ENCODE measurements around the gene TLR8. TPM values are rescaled to one million over a fixed set of nuclear protein-coding genes. Genes with fewer than 3 reads are reported as not detected.

TLR8 gene
- total RNA-seq, 4 donors from 2014 or later: 0.42 to 0.97 (median 0.62) TPM

DNA sequence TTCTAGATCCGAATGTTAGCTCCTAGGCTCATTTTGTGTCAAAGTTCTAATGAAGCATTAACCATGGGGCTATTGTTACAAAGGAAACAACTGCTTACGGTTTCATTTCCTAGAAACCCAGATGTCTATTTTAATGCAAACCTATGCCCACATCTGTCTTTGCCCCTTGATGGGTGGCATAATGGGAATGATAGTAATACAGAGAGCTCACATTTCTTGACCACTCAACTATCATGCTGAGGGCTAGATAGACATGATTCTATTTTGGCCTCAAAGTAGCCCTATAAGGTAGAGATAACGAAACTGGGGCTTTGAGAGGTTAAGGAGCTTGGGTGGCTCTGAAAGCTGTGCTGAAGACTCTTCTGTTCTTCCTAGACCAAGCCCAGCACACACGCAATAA, 37.7 kb upstream of the TLR8 start:
- Histone ChIP-seq H3K27ac (no peak overlapping the region), H3K4me3 (no peak overlapping the region), H3K27me3 (no peaks in the 10 kb centered on the region), H3K4me1 (no peaks in the 10 kb centered on the region), H3K36me3 (no peaks in the 10 kb centered on the region), H3K9me3 (peaks cover 0 to 3% (median 0%) of the 10 kb centered on the region in 3 donors)
- ATAC-seq: no peak
- no peak for DNase-seq
- TF ChIP-seq POLR2A (IDR thresholded peaks at IDR 0.05): no peak
- TF ChIP-seq, protein P1, sequence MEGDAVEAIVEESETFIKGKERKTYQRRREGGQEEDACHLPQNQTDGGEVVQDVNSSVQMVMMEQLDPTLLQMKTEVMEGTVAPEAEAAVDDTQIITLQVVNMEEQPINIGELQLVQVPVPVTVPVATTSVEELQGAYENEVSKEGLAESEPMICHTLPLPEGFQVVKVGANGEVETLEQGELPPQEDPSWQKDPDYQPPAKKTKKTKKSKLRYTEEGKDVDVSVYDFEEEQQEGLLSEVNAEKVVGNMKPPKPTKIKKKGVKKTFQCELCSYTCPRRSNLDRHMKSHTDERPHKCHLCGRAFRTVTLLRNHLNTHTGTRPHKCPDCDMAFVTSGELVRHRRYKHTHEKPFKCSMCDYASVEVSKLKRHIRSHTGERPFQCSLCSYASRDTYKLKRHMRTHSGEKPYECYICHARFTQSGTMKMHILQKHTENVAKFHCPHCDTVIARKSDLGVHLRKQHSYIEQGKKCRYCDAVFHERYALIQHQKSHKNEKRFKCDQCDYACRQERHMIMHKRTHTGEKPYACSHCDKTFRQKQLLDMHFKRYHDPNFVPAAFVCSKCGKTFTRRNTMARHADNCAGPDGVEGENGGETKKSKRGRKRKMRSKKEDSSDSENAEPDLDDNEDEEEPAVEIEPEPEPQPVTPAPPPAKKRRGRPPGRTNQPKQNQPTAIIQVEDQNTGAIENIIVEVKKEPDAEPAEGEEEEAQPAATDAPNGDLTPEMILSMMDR (IDR thresholded peaks at IDR 0.05 in 4 of 5, conservative IDR thresholded peaks at IDR 0.05 in 1 of 5): no peak
- intact Hi-C loops (cut with DNase I; ENCODE audit: low total_unique reads) (no loop called here), in situ Hi-C loops (cut with MboI; ENCODE audit: low sequenced_read_pairs in 4 of 4) (no loop called here)

DNA sequence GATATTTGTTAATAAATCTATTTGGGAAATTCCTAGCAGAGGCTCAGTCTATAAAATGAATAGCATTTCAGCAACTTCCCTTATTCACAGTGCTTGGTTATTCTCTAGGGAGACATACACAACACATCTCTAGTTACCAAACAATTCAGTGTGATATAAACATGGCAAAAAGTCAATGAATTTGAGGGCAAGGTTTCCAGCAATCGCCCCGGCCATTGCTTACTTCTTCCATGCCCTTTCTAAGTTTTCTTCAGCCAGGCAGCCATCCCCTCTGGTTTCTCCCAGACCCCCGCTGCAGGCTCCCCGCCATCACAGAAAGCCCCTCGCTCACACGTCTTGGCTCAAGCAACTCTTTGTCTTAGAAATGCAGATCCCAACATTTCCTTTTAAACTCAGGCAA, 35.2 kb upstream of the TLR8 start:
- H3K27ac ChIP-seq: no peak overlapping the region
- no peaks in the 10 kb centered on the region for H3K36me3 ChIP-seq
- intact Hi-C loops (cut with DNase I; ENCODE audit: low total_unique reads): no loop called here
- no peak for ATAC-seq
- peaks cover 0 to 3% (median 0%) of the 10 kb centered on the region in 3 donors for H3K9me3 ChIP-seq
- no peak for DNase-seq
- no peaks in the 10 kb centered on the region for H3K27me3 ChIP-seq
- TF ChIP-seq, protein P1 (IDR thresholded peaks at IDR 0.05 in 4 of 5, conservative IDR thresholded peaks at IDR 0.05 in 1 of 5): no peak
- no peak for TF ChIP-seq POLR2A (IDR thresholded peaks at IDR 0.05)
- no peak overlapping the region for H3K4me3 ChIP-seq
- in situ Hi-C loops (cut with MboI; ENCODE audit: low sequenced_read_pairs in 4 of 4): no loop called here
- no peaks in the 10 kb centered on the region for H3K4me1 ChIP-seq

DNA sequence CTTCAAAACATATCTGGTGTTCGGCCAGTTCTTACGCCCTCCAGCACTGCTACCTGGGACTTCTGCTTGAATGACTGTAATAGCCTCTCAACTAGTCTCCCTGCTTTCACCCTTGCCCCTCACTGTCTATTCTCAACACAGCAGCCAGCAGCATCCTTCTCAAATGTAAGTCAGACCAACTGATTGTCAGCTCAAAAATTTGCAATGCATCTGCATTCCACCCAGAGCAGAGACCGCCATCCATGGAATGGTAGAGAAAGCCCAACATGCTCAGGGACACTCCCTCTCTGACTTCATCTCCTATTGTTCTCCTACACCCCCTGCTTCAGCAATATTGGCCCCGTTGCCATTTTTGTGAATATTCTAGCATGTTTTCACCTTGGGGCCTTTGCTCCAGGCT, 33.7 kb upstream of the TLR8 start:
- H3K36me3 ChIP-seq: no peaks in the 10 kb centered on the region
- ATAC-seq: no peak
- TF ChIP-seq, protein P1 (IDR thresholded peaks at IDR 0.05 in 4 of 5, conservative IDR thresholded peaks at IDR 0.05 in 1 of 5): no peak
- TF ChIP-seq POLR2A (IDR thresholded peaks at IDR 0.05): no peak

DNA sequence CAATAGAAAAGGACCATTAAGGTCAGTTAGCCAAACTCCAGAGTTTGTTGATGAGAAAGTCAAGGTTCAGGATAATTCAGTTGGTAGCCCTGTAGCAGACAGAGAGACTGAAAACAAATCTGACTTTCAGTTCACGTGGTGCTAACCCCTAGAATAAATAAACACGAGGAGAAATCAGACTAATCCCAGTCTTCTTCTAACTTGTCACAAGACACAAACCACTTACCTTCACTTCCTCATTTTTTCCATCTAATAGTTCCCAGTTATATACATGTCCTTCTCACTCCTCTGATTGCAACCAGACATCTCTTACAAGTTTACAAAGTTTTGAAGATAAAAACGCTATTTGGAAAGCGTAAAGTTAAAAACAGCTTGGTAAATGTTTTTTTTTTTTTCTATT, 31.8 kb upstream of the TLR8 start:
- in situ Hi-C loops (cut with MboI; ENCODE audit: low sequenced_read_pairs in 4 of 4): no loop called here
- intact Hi-C loops (cut with DNase I; ENCODE audit: low total_unique reads): no loop called here
- no peak for ATAC-seq
- Histone ChIP-seq H3K27ac (no peak overlapping the region), H3K9me3 (peaks cover 0 to 3% (median 0%) of the 10 kb centered on the region in 3 donors), H3K27me3 (no peaks in the 10 kb centered on the region), H3K36me3 (no peaks in the 10 kb centered on the region), H3K4me1 (no peaks in the 10 kb centered on the region), H3K4me3 (no peak overlapping the region)
- no peak for DNase-seq
- TF ChIP-seq, protein P1 (IDR thresholded peaks at IDR 0.05 in 4 of 5, conservative IDR thresholded peaks at IDR 0.05 in 1 of 5): no peak
- no peak for TF ChIP-seq POLR2A (IDR thresholded peaks at IDR 0.05)

More for the DNA sequence above, 33.7 kb upstream of the TLR8 start:
- no peaks in the 10 kb centered on the region for H3K4me1 ChIP-seq
- in situ Hi-C loops (cut with MboI; ENCODE audit: low sequenced_read_pairs in 4 of 4) (no loop called here), intact Hi-C loops (cut with DNase I; ENCODE audit: low total_unique reads) (no loop called here)
- peaks cover 0 to 3% (median 0%) of the 10 kb centered on the region in 3 donors for H3K9me3 ChIP-seq
- no peak overlapping the region for H3K4me3 ChIP-seq
- no peaks in the 10 kb centered on the region for H3K27me3 ChIP-seq
- no peak for DNase-seq
- H3K27ac ChIP-seq: no peak overlapping the region

DNA sequence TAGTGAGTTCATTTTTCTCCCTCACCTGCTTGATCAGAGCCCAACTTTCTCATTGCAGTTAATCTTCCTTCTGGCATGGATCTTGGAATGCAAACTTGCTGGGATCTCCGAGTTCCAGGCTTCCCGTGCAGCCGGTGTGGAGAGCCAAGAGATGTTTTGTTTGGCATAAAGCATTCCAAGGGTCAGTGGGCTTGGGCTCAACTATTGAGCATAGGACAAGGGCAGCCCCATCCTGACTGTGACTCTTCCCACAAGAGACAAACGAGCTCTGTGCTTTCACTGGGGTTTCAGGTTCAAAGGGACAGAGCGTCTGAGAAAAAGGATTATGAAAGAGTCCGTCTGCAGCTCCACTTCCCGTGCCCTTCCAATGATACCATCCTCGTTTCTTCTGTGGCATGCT, 29.0 kb upstream of the TLR8 start:
- no peak for ATAC-seq
- Histone ChIP-seq H3K4me1 (no peaks in the 10 kb centered on the region), H3K36me3 (no peaks in the 10 kb centered on the region), H3K27me3 (no peaks in the 10 kb centered on the region), H3K27ac (no peak overlapping the region), H3K4me3 (no peak overlapping the region), H3K9me3 (no peaks in the 10 kb centered on the region)
- TF ChIP-seq POLR2A (IDR thresholded peaks at IDR 0.05): no peak
- TF ChIP-seq, protein P1 (IDR thresholded peaks at IDR 0.05 in 4 of 5, conservative IDR thresholded peaks at IDR 0.05 in 1 of 5): no peak
- DNase-seq: no peak
- intact Hi-C loops (cut with DNase I; ENCODE audit: low total_unique reads): no loop called here
- in situ Hi-C loops (cut with MboI; ENCODE audit: low sequenced_read_pairs in 4 of 4): no loop called here
